Stimulated activated naive CD8-positive, alpha-beta T cell treated with anti-CD3 and anti-CD28 coated beads, Interleukin-15, Interleukin-2, amounts not matched to agents 100 ng/mL and 50 ng/mL, for 24 hours (primary cell): ENCODE measurements around the gene WT1.

Experiments
- H3K27ac Mint-ChIP-seq: one replicate; pipeline ENCODE4 v1.8.0; 2021; ENCODE audit warnings: mild to moderate bottlenecking, mixed read lengths
- H3K27me3 Mint-ChIP-seq: one replicate; pipeline ENCODE4 v1.8.0; 2021; ENCODE audit warnings: mixed read lengths
- H3K36me3 Mint-ChIP-seq: one replicate; pipeline ENCODE4 v1.8.0; 2021; ENCODE audit warnings: low read depth, mixed read lengths
- H3K4me1 Mint-ChIP-seq: one replicate; pipeline ENCODE4 v1.8.0; 2021; ENCODE audit warnings: low read depth, mixed read lengths
- H3K4me3 Mint-ChIP-seq: one replicate; pipeline ENCODE4 v1.8.0; 2021; ENCODE audit warnings: mild to moderate bottlenecking, mixed read lengths
- H3K9me3 Mint-ChIP-seq: one replicate; pipeline ENCODE4 v1.8.0; 2021; ENCODE audit warnings: mixed read lengths

WT1 gene

DNA sequence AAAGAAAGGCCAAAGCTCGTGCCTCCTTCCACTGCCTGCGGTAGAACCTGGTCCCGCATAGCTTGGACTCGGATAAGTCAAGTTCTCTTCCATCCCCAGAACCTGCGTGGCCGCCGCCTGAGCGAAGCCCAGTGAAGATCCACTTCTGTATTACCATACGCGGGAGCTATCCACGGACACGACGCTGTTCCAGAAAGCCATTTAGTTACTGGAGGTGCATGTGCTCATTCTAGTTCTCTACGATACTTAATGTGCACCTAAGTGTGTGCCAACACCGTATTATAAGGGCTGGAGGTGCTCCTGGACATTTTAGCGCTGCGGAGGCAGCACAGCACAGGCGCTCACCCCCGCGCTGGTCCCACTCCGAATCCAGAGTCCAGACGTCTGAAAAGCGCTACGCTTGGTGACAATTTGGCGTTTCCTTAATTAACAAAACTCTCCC, 1.4 kb downstream of the WT1 start:
- H3K27ac Mint-ChIP-seq: no peak overlapping the region
- H3K4me1 Mint-ChIP-seq: peaks cover 28% of the 10 kb centered on the region
- H3K4me3 Mint-ChIP-seq: no peak overlapping the region

GRCh38 chr11:32433101-32433913, 2.0 kb downstream of the WT1 start:
- H3K9me3 Mint-ChIP-seq: no peaks in the 10 kb centered on the region
- H3K27me3 Mint-ChIP-seq: peaks cover 81% of the 10 kb centered on the region
- H3K4me1 Mint-ChIP-seq: peaks cover 25% of the 10 kb centered on the region
- H3K36me3 Mint-ChIP-seq: no peaks in the 10 kb centered on the region
- H3K27ac Mint-ChIP-seq: no peak overlapping the region
- peak overlapping the region; percentile 9 for H3K4me3 Mint-ChIP-seq

More for the DNA sequence above, 1.4 kb downstream of the WT1 start:
- H3K27me3 Mint-ChIP-seq: peaks cover 79% of the 10 kb centered on the region
- no peaks in the 10 kb centered on the region for H3K36me3 Mint-ChIP-seq
- H3K9me3 Mint-ChIP-seq: no peaks in the 10 kb centered on the region

GRCh38 chr11:32432565-32432964, 2.8 kb downstream of the WT1 start:
- Mint-ChIP-seq H3K4me1 (peaks cover 19% of the 10 kb centered on the region), H3K27me3 (peaks cover 81% of the 10 kb centered on the region), H3K27ac (no peak overlapping the region), H3K4me3 (no peak overlapping the region), H3K9me3 (no peaks in the 10 kb centered on the region), H3K36me3 (no peaks in the 10 kb centered on the region)

GRCh38 chr11:32430568-32431381, 4.6 kb downstream of the WT1 start:
- peaks cover 78% of the 10 kb centered on the region for H3K27me3 Mint-ChIP-seq
- no peaks in the 10 kb centered on the region for H3K9me3 Mint-ChIP-seq
- H3K27ac Mint-ChIP-seq: no peak overlapping the region
- no peak overlapping the region for H3K4me3 Mint-ChIP-seq
- peaks cover 9% of the 10 kb centered on the region for H3K4me1 Mint-ChIP-seq
- H3K36me3 Mint-ChIP-seq: no peaks in the 10 kb centered on the region

DNA sequence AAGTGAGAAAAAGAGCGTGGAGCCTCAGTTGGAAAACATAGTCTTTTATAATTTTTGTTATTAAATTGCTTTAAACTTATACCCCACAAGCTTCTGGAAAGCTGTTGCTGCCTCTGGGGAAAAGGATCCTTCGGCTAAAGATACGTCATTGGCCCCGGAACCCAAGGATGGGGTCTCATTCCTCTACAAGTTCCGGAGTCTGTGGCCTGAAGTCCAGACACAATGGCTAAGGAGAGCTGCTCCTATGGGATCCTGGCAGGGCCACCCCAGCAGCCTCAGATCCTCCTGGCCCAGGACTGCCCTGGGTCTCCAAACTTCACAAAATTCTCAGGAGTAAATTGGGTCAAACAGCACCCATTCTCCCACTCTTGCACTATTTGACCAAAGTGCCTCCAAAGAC, 5.9 kb downstream of the WT1 start:
- Mint-ChIP-seq H3K27me3 (peaks cover 88% of the 10 kb centered on the region), H3K27ac (no peak overlapping the region), H3K4me3 (no peak overlapping the region), H3K36me3 (no peaks in the 10 kb centered on the region), H3K9me3 (no peaks in the 10 kb centered on the region), H3K4me1 (peaks cover 7% of the 10 kb centered on the region)

GRCh38 chr11:32428665-32429303, 6.6 kb downstream of the WT1 start:
- H3K27ac Mint-ChIP-seq: no peak overlapping the region
- H3K4me1 Mint-ChIP-seq: peaks cover 4% of the 10 kb centered on the region
- H3K9me3 Mint-ChIP-seq: no peaks in the 10 kb centered on the region
- no peaks in the 10 kb centered on the region for H3K36me3 Mint-ChIP-seq
- H3K4me3 Mint-ChIP-seq: no peak overlapping the region
- H3K27me3 Mint-ChIP-seq: peaks cover 89% of the 10 kb centered on the region

- H3K36me3 Mint-ChIP-seq: no peaks in the 10 kb centered on the region
Measured at GRCh38 chr11:32427935-32428664, 7.2 kb downstream of the WT1 start.

GRCh38 chr11:32427616-32427934, 7.8 kb downstream of the WT1 start:
- H3K4me3 Mint-ChIP-seq: no peak overlapping the region
- H3K27me3 Mint-ChIP-seq: peaks cover 80% of the 10 kb centered on the region
- no peaks in the 10 kb centered on the region for H3K36me3 Mint-ChIP-seq

More at GRCh38 chr11:32427935-32428664, 7.2 kb downstream of the WT1 start:
- no peak overlapping the region for H3K27ac Mint-ChIP-seq
- no peaks in the 10 kb centered on the region for H3K9me3 Mint-ChIP-seq
- H3K4me1 Mint-ChIP-seq: no peaks in the 10 kb centered on the region
- H3K4me3 Mint-ChIP-seq: no peak overlapping the region
- H3K27me3 Mint-ChIP-seq: peaks cover 82% of the 10 kb centered on the region

GRCh38 chr11:32426819-32427615, 8.3 kb downstream of the WT1 start:
- Mint-ChIP-seq H3K4me1 (no peaks in the 10 kb centered on the region), H3K27me3 (peaks cover 77% of the 10 kb centered on the region), H3K36me3 (no peaks in the 10 kb centered on the region), H3K4me3 (no peak overlapping the region), H3K27ac (no peak overlapping the region), H3K9me3 (no peaks in the 10 kb centered on the region)

More at GRCh38 chr11:32427616-32427934, 7.8 kb downstream of the WT1 start:
- H3K9me3 Mint-ChIP-seq: no peaks in the 10 kb centered on the region
- H3K4me1 Mint-ChIP-seq: no peaks in the 10 kb centered on the region
- no peak overlapping the region for H3K27ac Mint-ChIP-seq

DNA sequence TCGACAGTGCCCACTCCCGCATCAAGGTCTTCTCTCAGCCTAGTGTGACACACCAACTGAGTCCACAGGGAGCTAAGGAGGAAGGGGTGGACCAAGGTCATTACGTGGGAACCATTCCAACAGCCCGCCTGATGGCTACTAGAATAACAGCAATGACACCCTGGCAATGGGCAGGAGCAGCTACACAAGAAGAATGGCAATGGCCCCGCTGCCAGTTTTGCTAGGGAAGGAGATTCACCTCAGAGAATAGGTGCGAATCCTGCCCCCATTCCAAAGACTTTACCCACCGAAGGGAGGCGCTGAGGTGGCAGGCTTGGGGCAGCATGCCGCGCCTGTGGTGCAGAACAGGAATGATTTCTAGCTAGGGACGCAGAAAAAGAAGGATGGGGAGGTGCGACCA, 9.1 kb downstream of the WT1 start:
- peaks cover 78% of the 10 kb centered on the region for H3K27me3 Mint-ChIP-seq
- no peak overlapping the region for H3K27ac Mint-ChIP-seq
- H3K4me1 Mint-ChIP-seq: peaks cover 8% of the 10 kb centered on the region
- no peak overlapping the region for H3K4me3 Mint-ChIP-seq
- H3K9me3 Mint-ChIP-seq: no peaks in the 10 kb centered on the region
- no peaks in the 10 kb centered on the region for H3K36me3 Mint-ChIP-seq

GRCh38 chr11:32425761-32426160, 9.6 kb downstream of the WT1 start:
- H3K4me3 Mint-ChIP-seq: no peak overlapping the region
- peaks cover 12% of the 10 kb centered on the region for H3K4me1 Mint-ChIP-seq
- peaks cover 74% of the 10 kb centered on the region for H3K27me3 Mint-ChIP-seq
- H3K27ac Mint-ChIP-seq: no peak overlapping the region
- H3K9me3 Mint-ChIP-seq: no peaks in the 10 kb centered on the region
- no peaks in the 10 kb centered on the region for H3K36me3 Mint-ChIP-seq

GRCh38 chr11:32422545-32422944, 12.8 kb downstream of the WT1 start:
- Mint-ChIP-seq H3K27me3 (peaks cover 48% of the 10 kb centered on the region), H3K27ac (no peak overlapping the region), H3K9me3 (no peaks in the 10 kb centered on the region), H3K4me3 (no peak overlapping the region), H3K4me1 (peaks cover 15% of the 10 kb centered on the region), H3K36me3 (no peaks in the 10 kb centered on the region)

DNA sequence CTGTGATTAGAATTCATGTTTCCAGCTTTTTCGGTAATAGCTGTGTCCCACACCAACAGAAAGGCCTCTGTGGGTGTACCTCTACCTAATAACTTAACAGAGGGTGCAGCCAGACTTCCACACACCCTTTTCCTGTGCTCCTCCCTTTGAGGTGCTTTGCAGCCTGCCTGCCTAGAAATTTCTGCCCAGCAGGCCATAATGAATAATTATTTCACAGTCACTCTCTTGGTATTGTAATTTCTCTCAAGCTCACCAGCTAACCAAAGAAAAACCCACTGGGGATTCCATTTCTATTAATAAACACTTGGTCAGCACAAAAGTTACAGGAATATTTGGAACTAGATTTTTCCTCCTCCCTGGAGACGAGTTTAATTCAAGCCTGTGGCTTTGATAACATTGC, 13.3 kb downstream of the WT1 start:
- Mint-ChIP-seq H3K27me3 (peaks cover 48% of the 10 kb centered on the region), H3K4me1 (peaks cover 15% of the 10 kb centered on the region), H3K9me3 (no peaks in the 10 kb centered on the region), H3K27ac (no peak overlapping the region), H3K36me3 (no peaks in the 10 kb centered on the region), H3K4me3 (no peak overlapping the region)
